Measurements from ENCODE around the gene LAMA2.

GRCh38 chr6:129191235-129191634, 308.3 kb downstream of the LAMA2 start:
- TF ChIP-seq CTCF (IDR thresholded peaks at IDR 0.05; ENCODE audit: low read length) (no peak), EZH2phosphoT487 (IDR thresholded peaks at IDR 0.05; ENCODE audit: low read length) (no peak)
